Prostate gland (tissue), 2 donors: ENCODE results near the gene LMF2. TPM values are rescaled to one million over a fixed set of nuclear protein-coding genes. Genes with fewer than 3 reads are reported as not detected.
A peak's percentile ranks its signal among the peaks of the same experiment; 100 is the strongest.

Source experiments
- DNase-seq: peaks from one replicate; pipeline ENCODE4 v3.0.0-alpha.2; 2019; ENCODE audit warnings: low spot score
- H3K27ac ChIP-seq, 2 donors: fragments of 200-600 bp; sonication (generic); 2 replicates each; pipeline ENCODE4 v1.5.1; 2017 to 2019
- H3K27me3 ChIP-seq: fragments of 200-600 bp; sonication (generic); replicated peaks from 2 replicates; pipeline ENCODE4 v1.5.1; 2019; ENCODE audit not compliant: insufficient read depth
- H3K36me3 ChIP-seq, 2 donors: fragments of 200-600 bp; sonication (generic); 1 replicate in 1 of 2; 2 replicates in 1 of 2; pipeline versions ENCODE4 v1.5.1 to v1.8.1; 2017 to 2019
- H3K4me1 ChIP-seq: fragments of 200-600 bp; sonication (generic); replicated peaks from 2 replicates; pipeline ENCODE4 v1.5.1; 2019
- H3K4me3 ChIP-seq, 2 donors: fragments of 200-600 bp; sonication (generic); 2 replicates each; pipeline ENCODE4 v1.5.1; 2017 to 2019
- H3K9me3 ChIP-seq: fragments of 200-600 bp; sonication (generic); 2 replicates; pipeline ENCODE4 v1.5.1; 2017
- CTCF ChIP-seq, 4 experiments: fragments of 200-600 bp in 2 of 4; fragments of 450-650 bp in 2 of 4; sonication (generic) in 2 of 4; IDR thresholded peaks; 1 replicate in 3 of 4; 2 replicates in 1 of 4; pipeline ENCODE4 v1.5.1; 2016 to 2019; ENCODE audit warnings: antibody characterized with exemption in 4 of 4, mild to moderate bottlenecking in 2 of 4, moderate library complexity in 2 of 4
- POLR2A ChIP-seq: fragments of 450-650 bp; IDR thresholded peaks from one replicate; pipeline ENCODE4 v1.6.1; 2016; ENCODE audit warnings: antibody characterized with exemption, mild to moderate bottlenecking
- POLR2AphosphoS5 ChIP-seq: sonication (generic); formaldehyde crosslinking; IDR thresholded peaks from one replicate; pipeline ENCODE4 v1.6.1; 2017; ENCODE audit warnings: antibody characterized with exemption
- WGBS: methylation state at CpG from one replicate; pipeline ENCODE4 v1.1.5; 2018; 5-methylcytosine and 5-hydroxymethylcytosine counted together
- intact Hi-C: fragments of 100-400 bp; cut with DNase I; formaldehyde crosslinking; loops from one replicate; pipeline ENCODE4 v1.14.2; 2022
- total RNA-seq, 2 donors: library from RNA; depleted of rRNA; stranded (reverse); fragments of >200 nt; gene quantifications; one replicate each; pipeline ENCODE4 v1.1.0, GENCODE V29; 2016

The LMF2 gene
- total RNA-seq, 2 donors from 2014 or later: 76.6 to 94.3 TPM

GRCh38 chr22:50481045-50481439 is 26.5 kb downstream of the LMF2 start:
- no peaks in the 10 kb centered on the region for H3K4me1 ChIP-seq
- peak overlapping the region; percentile 42 to 66 for H3K4me3 ChIP-seq
- H3K27ac ChIP-seq: peak overlapping the region; percentile 30 to 67
- H3K9me3 ChIP-seq: no peaks in the 10 kb centered on the region
- H3K27me3 ChIP-seq: no peaks in the 10 kb centered on the region
- TF ChIP-seq CTCF (IDR thresholded peaks at IDR 0.05) (no peak), POLR2A (no peak)
- intact Hi-C loops: no loop called here
- DNase-seq: no peak
- no peaks in the 10 kb centered on the region for H3K36me3 ChIP-seq
- 8% methylated on average over 8 of the region's 45 CpGs for WGBS

DNA sequence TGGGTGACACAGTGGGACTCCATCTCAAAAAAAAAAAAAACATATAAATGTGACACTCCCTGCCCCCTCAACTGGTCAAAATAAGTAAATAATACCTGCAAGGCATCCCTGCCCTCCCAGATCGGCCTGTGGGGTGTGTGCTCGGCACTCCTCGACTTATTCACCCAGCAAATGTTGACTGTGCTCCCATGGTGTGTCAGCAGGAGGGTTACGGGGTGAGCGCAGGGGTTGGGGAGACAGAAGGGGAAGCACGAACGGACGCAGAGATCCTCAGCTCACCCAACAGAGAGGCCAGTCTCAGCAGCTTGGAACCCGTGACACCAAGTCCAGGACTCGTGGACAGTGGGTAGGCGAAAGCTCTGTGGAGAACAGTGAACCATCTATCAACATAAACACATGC is 27.8 kb downstream of the LMF2 start:
- H3K27me3 ChIP-seq: no peaks in the 10 kb centered on the region
- intact Hi-C loops: no loop called here
- no peaks in the 10 kb centered on the region for H3K9me3 ChIP-seq
- DNase-seq: no peak
- 73% methylated on average over 11 of the region's 11 CpGs for WGBS
- TF ChIP-seq CTCF (IDR thresholded peaks at IDR 0.05) (no peak), POLR2AphosphoS5 (no peak), POLR2A (no peak)
- no peak overlapping the region for H3K27ac ChIP-seq
- H3K36me3 ChIP-seq: no peaks in the 10 kb centered on the region
- H3K4me1 ChIP-seq: peaks cover 5% of the 10 kb centered on the region
- no peak overlapping the region for H3K4me3 ChIP-seq

DNA sequence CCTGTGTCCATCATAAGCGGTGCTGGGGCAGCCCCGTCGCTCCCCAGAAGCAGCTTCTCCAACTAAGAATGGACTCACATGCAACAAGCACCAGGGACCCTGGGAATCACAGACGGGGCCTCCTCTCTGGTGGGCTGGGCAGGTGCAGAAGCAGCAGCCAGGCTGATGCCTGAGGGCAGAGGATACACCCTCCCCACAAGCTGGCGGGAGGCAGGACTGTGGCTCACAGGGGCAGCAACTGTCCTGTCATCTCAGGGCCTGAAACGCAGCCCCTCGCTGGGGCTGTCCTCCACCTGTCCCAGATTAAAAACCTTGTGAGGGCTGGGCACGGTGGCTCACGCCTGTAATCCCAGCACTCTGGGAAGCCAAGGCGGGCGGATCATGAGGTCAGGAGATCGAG is 29.6 kb downstream of the LMF2 start:
- no peak overlapping the region for H3K4me3 ChIP-seq
- intact Hi-C loops: no loop called here

DNA sequence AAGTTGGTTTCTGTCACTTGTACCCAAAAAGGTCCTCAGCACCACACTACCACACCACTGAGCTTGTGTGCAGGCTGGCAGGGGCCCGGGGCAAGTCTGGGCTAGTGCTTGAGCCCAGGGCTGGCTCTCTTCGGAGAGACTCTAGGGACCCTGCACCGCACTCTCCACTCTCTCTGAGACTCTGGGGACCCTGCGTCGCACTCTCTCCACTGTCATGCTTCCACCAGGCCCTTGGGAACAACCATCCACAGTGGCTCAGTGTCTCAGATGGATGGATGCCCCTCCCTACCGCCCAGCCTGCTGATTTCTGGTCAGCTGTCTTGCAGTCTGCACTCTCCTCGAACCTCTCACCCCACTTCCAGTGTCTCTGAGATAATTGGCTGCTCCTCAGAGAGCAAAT is 30.6 kb downstream of the LMF2 start:
- H3K36me3 ChIP-seq: no peaks in the 10 kb centered on the region
- H3K4me3 ChIP-seq: no peak overlapping the region
- TF ChIP-seq POLR2A (no peak), POLR2AphosphoS5 (no peak), CTCF (IDR thresholded peaks at IDR 0.05) (no peak)
- no peaks in the 10 kb centered on the region for H3K27me3 ChIP-seq
- intact Hi-C loops: no loop called here
- no peak for DNase-seq
- no peak overlapping the region for H3K27ac ChIP-seq
- H3K9me3 ChIP-seq: no peaks in the 10 kb centered on the region
- peaks cover 18% of the 10 kb centered on the region for H3K4me1 ChIP-seq
- 29% methylated on average over 7 of the region's 7 CpGs for WGBS

More for the DNA sequence above, 29.6 kb downstream of the LMF2 start:
- TF ChIP-seq POLR2AphosphoS5: no peak
- no peak for TF ChIP-seq POLR2A
- no peak for TF ChIP-seq CTCF (IDR thresholded peaks at IDR 0.05)
- H3K9me3 ChIP-seq: no peaks in the 10 kb centered on the region
- no peak overlapping the region for H3K27ac ChIP-seq
- no peak for DNase-seq
- H3K36me3 ChIP-seq: no peaks in the 10 kb centered on the region
- H3K4me1 ChIP-seq: peaks cover 15% of the 10 kb centered on the region
- WGBS: 89% methylated on average over 12 of the region's 12 CpGs
- no peaks in the 10 kb centered on the region for H3K27me3 ChIP-seq

GRCh38 chr22:50475652-50476002 is 31.9 kb downstream of the LMF2 start:
- Histone ChIP-seq H3K27me3 (no peaks in the 10 kb centered on the region), H3K9me3 (no peaks in the 10 kb centered on the region), H3K36me3 (no peaks in the 10 kb centered on the region), H3K4me1 (peaks cover 25% of the 10 kb centered on the region), H3K4me3 (peak overlapping the region in 1 of 2 donors; percentile 86), H3K27ac (peak overlapping the region in 1 of 2 donors; percentile 77)
- no peak for DNase-seq
- intact Hi-C loops: no loop called here
- WGBS: 94% methylated on average over 6 of the region's 6 CpGs
- no peak for TF ChIP-seq POLR2AphosphoS5
- no peak for TF ChIP-seq CTCF (IDR thresholded peaks at IDR 0.05)
- no peak for TF ChIP-seq POLR2A
